WTC11 (cell line): ENCODE measurements around the gene ASIC2.

Experiments
- CTCF ChIP-seq: fragments of 200-600 bp; IDR thresholded peaks from 2 replicates; pipeline ENCODE4 v1.8.0; 2022; ENCODE audit warnings: antibody characterized with exemption
- JUN ChIP-seq: sonication (generic); formaldehyde crosslinking; IDR thresholded peaks from 2 replicates; pipeline ENCODE4 v1.8.0; 2023; ENCODE audit warnings: mild to moderate bottlenecking, missing genetic modification reagents

GRCh38 chr17:33112763-33113162 is 180.3 kb downstream of the ASIC2 start:
- TF ChIP-seq CTCF = no peak
- no peak for TF ChIP-seq JUN (CRISPR knock-in tag)
